Measurements from ENCODE around the gene CAND2. TPM values are rescaled to one million over a fixed set of nuclear protein-coding genes. Genes with fewer than 3 reads are reported as not detected.

The CAND2 gene
- total and polyA plus RNA-seq, 2 experiments from 2014 or later: 5.6 to 20.5 TPM

DNA sequence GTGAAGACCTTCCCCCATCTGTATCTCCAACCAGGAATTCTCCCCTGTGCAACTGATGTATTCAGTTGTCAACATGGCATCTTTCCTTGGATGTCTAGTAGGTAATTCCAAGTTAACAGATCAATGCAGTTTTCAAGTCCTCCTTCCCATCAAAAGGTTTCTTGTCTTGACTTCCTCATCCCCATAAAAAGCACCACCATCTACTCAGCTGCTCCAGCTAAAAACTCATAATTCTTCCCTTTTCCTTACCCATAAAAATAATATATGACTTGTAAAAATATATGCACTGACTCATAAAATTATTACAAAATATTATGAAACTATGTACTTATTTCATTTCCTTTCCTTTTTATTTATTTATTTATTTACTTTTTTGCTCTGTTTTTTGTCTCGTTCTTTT is 5.0 kb upstream of the CAND2 start (continued):
- TF ChIP-seq ZNF331 (CRISPR knock-in tag; IDR thresholded peaks at IDR 0.05; ENCODE audit: low read depth) (no peak), EZH2 (IDR thresholded peaks at IDR 0.05; ENCODE audit: low read depth, unreplicated experiment) (no peak), CREB1 (CRISPR knock-in tag; IDR thresholded peaks at IDR 0.05; ENCODE audit: low read depth) (no peak), ZNF114 (CRISPR knock-in tag; IDR thresholded peaks at IDR 0.05) (no peak), EZH2phosphoT487 (IDR thresholded peaks at IDR 0.05; ENCODE audit: unreplicated experiment) (no peak), POLR2AphosphoS5 (IDR thresholded peaks at IDR 0.05; ENCODE audit: low read depth) (no peak), STAT1 (IDR thresholded peaks at IDR 0.05; ENCODE audit: unreplicated experiment) (no peak), JUNB (IDR thresholded peaks at IDR 0.05; ENCODE audit: unreplicated experiment) (no peak)
- TF ChIP-seq, protein P1, sequence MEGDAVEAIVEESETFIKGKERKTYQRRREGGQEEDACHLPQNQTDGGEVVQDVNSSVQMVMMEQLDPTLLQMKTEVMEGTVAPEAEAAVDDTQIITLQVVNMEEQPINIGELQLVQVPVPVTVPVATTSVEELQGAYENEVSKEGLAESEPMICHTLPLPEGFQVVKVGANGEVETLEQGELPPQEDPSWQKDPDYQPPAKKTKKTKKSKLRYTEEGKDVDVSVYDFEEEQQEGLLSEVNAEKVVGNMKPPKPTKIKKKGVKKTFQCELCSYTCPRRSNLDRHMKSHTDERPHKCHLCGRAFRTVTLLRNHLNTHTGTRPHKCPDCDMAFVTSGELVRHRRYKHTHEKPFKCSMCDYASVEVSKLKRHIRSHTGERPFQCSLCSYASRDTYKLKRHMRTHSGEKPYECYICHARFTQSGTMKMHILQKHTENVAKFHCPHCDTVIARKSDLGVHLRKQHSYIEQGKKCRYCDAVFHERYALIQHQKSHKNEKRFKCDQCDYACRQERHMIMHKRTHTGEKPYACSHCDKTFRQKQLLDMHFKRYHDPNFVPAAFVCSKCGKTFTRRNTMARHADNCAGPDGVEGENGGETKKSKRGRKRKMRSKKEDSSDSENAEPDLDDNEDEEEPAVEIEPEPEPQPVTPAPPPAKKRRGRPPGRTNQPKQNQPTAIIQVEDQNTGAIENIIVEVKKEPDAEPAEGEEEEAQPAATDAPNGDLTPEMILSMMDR (conservative IDR thresholded peaks at IDR 0.05; ENCODE audit: low read depth in 2 of 2): no peak

DNA sequence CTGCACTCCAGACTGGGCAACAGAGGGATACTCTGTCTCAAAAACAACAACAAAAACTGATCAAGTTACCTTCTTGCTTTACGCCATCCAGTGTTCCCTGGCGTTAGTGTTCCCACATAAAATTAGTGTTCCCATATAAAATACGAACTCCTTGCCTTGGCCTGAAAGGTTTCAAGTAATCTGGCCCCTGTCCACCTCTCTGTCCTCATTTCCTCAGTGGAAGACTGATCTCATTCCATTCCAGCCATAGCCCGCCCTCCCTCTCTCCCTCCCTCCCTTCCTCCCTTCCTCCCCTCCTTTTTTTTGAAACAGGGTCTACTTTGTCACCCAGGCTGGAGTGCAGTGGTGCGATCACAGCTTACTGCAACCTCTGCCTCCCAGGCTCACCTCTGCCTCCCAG is 2.8 kb upstream of the CAND2 start:
- Mint-ChIP-seq H3K36me3 (ENCODE audit: low read depth) (no peaks in the 10 kb centered on the region; the same call in 1 of the 3 replicates), H3K4me3 (no peak overlapping the region), H3K27me3 (ENCODE audit: insufficient read depth, low read depth, poor library complexity) (peaks cover 18% of the 10 kb centered on the region), H3K9me3 (no peaks in the 10 kb centered on the region; the same call in 2 of the 3 replicates), H3K27ac (no peak overlapping the region), H3K4me1 (peaks cover 18% of the 10 kb centered on the region)
- Histone ChIP-seq H3K4me1 (ENCODE audit: insufficient read depth) (peaks cover 9% of the 10 kb centered on the region; the same call in 1 of the 2 replicates), H3K36me3 (ENCODE audit: insufficient read depth) (no peaks in the 10 kb centered on the region), H3K27me3 (ENCODE audit: insufficient read depth) (no peaks in the 10 kb centered on the region), H3K4me3 (no peak overlapping the region), H4K20me1 (replicated peaks; ENCODE audit: insufficient read depth) (no peaks in the 10 kb centered on the region), H3K79me2 (replicated peaks; ENCODE audit: insufficient read depth) (no peaks in the 10 kb centered on the region), H3K9me2 (ENCODE audit: insufficient read depth) (no peaks in the 10 kb centered on the region), H3K4me2 (no peak overlapping the region), H3K27ac (ENCODE audit: low read depth) (no peak overlapping the region), H3F3A (replicated peaks; ENCODE audit: low read depth) (no peaks in the 10 kb centered on the region), H2AFZ (0 out of 2 replicates have a peak overlapping the region, but pooled peaks have one; percentile 59)
- no peak for ATAC-seq
- no peak for DNase-seq (ENCODE audit: low spot score)
- TF ChIP-seq POLR2AphosphoS5 (IDR thresholded peaks at IDR 0.05; ENCODE audit: low read depth) (no peak), CREB1 (CRISPR knock-in tag; IDR thresholded peaks at IDR 0.05; ENCODE audit: low read depth) (no peak), ZNF114 (CRISPR knock-in tag; IDR thresholded peaks at IDR 0.05) (no peak), EZH2 (IDR thresholded peaks at IDR 0.05; ENCODE audit: low read depth, unreplicated experiment) (no peak), ZNF331 (CRISPR knock-in tag; IDR thresholded peaks at IDR 0.05; ENCODE audit: low read depth) (no peak), JUNB (IDR thresholded peaks at IDR 0.05; ENCODE audit: unreplicated experiment) (no peak)
- TF ChIP-seq, protein P2, sequence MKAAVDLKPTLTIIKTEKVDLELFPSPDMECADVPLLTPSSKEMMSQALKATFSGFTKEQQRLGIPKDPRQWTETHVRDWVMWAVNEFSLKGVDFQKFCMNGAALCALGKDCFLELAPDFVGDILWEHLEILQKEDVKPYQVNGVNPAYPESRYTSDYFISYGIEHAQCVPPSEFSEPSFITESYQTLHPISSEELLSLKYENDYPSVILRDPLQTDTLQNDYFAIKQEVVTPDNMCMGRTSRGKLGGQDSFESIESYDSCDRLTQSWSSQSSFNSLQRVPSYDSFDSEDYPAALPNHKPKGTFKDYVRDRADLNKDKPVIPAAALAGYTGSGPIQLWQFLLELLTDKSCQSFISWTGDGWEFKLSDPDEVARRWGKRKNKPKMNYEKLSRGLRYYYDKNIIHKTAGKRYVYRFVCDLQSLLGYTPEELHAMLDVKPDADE (IDR thresholded peaks at IDR 0.05): no peak
- TF ChIP-seq, protein P3, sequence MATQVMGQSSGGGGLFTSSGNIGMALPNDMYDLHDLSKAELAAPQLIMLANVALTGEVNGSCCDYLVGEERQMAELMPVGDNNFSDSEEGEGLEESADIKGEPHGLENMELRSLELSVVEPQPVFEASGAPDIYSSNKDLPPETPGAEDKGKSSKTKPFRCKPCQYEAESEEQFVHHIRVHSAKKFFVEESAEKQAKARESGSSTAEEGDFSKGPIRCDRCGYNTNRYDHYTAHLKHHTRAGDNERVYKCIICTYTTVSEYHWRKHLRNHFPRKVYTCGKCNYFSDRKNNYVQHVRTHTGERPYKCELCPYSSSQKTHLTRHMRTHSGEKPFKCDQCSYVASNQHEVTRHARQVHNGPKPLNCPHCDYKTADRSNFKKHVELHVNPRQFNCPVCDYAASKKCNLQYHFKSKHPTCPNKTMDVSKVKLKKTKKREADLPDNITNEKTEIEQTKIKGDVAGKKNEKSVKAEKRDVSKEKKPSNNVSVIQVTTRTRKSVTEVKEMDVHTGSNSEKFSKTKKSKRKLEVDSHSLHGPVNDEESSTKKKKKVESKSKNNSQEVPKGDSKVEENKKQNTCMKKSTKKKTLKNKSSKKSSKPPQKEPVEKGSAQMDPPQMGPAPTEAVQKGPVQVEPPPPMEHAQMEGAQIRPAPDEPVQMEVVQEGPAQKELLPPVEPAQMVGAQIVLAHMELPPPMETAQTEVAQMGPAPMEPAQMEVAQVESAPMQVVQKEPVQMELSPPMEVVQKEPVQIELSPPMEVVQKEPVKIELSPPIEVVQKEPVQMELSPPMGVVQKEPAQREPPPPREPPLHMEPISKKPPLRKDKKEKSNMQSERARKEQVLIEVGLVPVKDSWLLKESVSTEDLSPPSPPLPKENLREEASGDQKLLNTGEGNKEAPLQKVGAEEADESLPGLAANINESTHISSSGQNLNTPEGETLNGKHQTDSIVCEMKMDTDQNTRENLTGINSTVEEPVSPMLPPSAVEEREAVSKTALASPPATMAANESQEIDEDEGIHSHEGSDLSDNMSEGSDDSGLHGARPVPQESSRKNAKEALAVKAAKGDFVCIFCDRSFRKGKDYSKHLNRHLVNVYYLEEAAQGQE (IDR thresholded peaks at IDR 0.05; ENCODE audit: unreplicated experiment): no peak
- TF ChIP-seq, protein P1 (conservative IDR thresholded peaks at IDR 0.05; ENCODE audit: low read depth in 2 of 2): no peak
